ENCODE measurements around the gene COL24A1.
"Not testable (repeated sequence)": the region's sequence is repeated elsewhere in the genome, so short reads cannot be mapped to it uniquely, and the experiment has no call there.

The COL24A1 gene

DNA sequence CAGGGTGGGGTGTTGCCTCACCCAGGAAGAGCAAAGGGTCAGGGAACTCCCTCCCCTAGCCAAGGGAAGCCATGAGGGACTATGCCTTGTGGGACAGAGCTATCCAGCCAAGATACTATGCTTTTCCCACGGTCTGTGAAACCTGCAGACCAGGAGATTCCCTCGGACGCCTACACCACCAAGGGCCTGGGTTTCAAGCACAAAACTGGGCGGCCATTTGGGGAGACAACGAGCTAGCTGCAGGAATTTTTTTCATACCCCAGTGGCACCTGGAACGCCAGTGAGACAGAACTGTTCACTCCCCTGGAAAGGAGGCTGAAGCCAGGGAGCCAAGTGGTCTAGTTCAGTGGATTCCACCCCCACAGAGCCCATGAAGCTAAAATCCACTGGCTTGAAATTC is 84.7 kb downstream of the COL24A1 start:
- DNase-seq = not testable (repeated sequence)

GRCh38 chr1:86069757-86070145 is 86.8 kb downstream of the COL24A1 start:
- DNase-seq = no peak

DNA sequence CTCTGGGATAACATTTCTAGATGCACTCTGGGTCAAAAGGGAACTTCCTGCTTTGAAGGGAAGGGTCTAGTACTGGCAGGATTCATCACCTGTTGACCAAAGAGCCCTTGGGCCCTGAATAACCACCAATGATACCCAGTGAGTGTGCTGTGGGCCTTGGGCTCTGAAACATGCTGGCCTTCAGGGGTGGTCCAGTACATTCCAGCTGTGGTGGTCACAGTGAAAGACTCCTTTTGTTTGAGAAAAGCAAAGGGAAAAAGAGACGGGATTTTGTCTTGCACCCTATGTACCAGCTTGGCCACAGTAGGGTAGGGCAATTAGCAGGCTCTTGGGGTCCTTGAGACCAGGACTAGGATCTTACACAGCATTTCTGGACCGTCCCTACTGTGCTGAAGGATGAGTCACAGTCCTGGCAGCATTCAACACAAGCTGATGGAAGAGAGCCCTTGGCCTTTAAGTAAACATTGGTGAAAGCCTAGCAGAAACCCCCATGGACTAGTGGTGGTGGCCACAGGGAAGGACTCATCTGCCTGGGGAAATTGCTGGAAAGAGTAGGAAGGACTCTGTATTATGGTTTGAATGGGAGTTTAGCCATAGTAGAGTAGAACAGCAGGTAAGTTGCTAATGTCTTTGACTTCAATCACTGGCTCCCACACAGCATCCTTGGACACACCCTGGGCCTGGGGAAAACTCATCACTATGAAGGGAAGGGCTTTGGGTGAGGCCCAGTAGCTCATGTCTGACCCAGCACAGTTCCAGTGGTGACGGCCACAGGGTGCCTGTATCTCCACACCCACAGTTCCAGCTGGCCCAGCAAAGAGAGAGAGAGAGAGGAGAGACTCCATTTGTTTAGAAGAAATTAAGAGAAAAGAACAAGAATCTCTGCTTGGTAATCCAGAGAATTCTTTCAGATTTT is 87.5 kb downstream of the COL24A1 start:
- DNase-seq = no peak

DNA sequence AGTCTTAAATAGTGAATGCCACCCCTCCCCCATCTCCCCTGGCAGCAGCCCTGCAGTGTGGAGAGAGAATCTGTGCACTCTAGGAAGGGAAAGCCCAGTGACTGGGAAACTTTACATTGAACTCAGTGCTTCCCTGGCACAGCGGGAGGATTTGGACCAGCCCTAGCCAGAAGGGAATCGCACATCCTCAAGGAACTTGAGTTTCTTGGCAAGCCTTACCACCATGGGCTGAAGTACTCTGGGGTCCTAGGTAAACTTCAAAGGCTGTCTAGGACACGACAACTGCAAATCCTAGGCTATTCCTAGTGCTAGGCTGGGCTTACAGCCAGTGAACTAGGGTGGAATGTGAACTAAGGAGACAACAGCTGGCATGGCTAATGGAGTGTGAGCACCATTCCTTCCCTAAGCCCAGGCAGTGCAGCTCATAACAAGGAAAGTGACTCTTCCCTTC is 88.3 kb downstream of the COL24A1 start:
- DNase-seq = no peak

DNA sequence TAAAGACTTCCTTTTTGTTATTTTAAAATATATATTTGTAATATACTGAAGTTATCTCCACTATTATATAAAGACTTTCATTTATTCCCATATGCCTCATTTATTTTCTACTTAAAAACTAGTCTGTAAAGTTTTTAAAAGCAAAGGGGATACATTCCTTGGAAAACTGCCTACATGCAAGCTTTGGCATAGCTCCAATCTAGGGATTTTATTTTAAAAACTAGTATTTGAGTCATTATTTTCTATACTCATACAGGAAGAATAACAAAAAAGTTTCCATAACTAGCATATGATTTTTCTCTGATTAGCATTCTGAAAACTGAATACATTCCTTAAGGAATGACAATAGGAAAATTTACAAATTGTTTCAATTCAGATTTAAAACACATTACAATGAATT is 88.9 kb downstream of the COL24A1 start:
- no peak for DNase-seq

- no peak for DNase-seq
These were observed 91.7 kb downstream of the COL24A1 start for GRCh38 chr1:86064899-86065298.

- DNase-seq = no peak
These were observed 92.9 kb downstream of the COL24A1 start for GRCh38 chr1:86063721-86064120.

DNA sequence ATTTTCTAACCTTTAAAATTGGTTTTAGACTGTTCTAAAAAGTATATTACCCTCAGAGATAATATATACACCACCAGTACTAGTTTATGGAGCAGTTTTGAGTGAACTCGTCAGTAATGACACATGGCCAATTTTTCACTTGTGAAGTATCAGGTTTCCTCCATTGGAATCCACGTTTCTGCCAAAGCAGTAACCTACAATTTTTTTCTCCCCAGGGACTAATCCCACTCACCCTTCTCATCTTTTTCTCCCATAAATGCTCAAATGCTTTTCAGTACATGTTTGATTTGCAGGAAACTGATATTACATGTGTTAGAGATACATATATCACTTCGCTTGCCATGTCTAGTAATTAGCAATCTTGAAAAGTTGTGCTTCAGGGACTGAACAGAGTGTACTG is 94.1 kb downstream of the COL24A1 start:
- DNase-seq = no peak

DNA sequence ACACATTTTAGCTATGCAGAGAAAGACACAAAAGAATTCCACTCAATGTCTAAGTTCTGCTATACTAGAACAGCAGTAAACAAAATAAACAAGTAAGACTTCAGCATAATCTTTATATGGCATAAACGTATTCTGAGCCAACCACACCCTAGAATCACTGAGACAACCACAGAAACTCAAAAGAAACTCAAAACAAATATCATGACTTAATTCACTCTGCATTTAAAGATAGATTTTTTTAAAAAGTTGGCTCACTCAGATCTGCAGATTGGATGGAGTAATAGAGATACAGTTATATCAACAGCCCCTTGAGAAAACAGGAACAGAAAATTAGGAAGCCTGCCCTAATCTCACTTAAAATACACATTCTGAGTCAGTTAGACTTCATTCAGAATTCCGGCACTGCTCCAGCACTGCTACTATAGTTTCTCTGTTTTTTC is 95.0 kb downstream of the COL24A1 start:
- DNase-seq = no peak

- DNase-seq = no peak
These were observed 102.2 kb downstream of the COL24A1 start for GRCh38 chr1:86054396-86054795.

DNA sequence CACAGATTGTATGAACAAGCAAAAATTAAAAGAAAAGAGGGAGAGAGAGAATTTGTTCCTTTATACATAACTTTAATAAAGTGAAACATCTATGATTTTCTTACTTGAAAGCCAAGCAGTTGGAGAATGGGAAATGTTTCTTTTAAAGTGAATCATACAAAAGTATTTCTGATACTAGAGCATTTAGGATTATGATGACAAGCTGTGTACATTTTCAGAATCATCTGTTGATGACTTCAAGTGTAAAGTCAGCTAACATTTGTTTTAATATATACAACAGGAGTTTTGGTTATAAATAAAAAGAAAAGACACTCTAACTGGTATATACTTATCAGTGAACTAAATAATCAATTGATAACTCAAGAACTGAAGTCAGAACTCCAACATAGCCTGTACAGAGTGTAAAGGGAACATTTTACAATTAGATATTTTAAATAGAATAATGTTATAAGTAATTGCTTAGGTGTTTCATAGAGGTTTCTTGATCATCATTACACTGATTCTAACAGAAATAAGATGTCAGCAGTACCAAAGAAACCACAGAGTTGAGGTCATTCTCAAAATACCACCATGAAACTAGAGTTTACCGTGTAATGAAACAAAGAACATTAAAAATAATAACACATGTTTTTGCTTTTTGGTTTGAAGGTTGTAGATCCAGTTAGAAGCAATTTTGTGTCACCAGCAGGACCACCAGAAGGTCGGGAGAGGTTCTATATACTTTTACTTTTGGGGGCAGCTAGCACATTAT is 103.4 kb downstream of the COL24A1 start:
- no peak for DNase-seq

GRCh38 chr1:86035101-86035500 is 121.5 kb downstream of the COL24A1 start:
- DNase-seq = no peak

GRCh38 chr1:86030180-86030579 is 126.4 kb downstream of the COL24A1 start:
- no peak for DNase-seq

DNA sequence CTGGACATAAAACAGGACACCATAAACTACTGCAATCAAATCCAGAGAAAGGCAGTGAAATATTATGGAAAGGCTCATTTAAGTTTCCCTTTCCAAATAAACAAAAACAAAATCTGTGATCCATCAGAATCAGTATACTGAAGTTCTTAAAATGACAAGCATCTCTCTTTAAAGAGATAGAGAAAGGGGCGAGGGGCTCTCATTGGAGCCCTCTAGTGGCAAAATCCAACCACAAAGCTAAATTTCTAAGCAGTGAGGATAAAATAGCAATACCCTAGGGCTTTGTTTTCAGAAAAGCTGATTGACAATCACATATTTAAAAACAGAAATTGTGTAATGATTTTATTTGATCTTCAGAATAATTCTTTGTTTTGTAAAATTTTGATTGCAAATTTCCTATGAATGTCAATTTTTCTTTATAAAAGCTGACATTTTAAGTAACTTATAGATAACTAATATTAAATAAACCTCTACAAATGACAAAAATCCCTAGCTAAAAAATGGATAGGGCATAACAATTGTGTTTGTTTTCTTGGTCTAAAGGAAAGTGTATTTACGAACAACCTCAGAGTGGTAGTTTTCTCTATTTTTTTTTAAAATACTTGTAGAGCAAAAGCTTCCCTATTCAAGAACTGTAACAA is 138.2 kb downstream of the COL24A1 start:
- DNase-seq = peak in 1 of 5 donors; percentile 2

DNA sequence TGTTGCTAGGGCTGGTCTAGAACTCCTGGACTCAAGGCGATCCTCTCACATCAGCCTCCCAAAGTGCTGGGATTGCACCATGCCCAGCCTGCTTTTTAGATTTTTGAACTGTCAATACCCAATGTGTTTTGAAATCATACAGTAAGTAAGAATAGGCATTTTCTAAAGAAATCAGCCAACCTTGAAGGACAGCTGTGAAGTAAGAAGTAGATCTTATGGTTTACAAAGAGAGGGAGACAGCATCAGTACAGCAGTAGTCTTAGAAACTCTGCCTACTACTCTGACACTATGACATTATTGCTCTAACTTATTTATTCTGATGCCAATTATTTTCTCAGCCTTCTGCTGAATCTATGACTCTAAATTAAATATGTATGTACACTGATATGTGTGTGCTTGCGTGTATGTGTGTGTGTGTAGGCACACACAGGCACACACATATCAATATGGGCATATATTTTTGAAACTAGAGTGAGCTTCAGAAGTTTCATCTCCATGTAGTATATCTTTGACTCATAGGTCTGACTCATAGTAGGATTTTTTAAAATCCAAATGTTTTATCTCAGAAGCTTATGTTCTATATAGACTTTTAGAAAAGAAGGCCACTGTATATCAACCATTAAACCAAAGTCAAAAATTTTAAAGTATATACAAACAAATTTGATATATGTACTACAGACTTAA is 140.4 kb downstream of the COL24A1 start:
- no peak for DNase-seq

- no peak for DNase-seq
These were observed 141.2 kb downstream of the COL24A1 start for GRCh38 chr1:86015375-86015774.

DNA sequence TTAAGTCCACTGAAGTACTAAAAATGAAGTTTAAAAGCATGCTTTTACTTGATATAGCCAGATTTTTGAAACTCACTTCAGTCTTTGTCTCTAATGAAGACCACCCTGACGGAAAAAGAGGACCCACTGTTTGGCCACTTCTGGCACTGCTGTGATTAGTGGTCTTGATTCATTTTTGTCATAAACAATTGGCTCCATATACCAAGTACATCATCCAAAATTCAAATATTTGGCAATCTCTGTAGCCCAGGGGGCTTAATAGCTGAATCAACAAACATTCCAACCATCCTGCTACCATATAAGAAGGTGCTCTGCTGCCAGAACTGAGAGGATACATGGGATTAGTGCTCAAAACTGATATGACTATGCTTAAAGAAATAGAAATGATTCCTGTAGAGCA is 156.0 kb downstream of the COL24A1 start:
- no peak for DNase-seq

DNA sequence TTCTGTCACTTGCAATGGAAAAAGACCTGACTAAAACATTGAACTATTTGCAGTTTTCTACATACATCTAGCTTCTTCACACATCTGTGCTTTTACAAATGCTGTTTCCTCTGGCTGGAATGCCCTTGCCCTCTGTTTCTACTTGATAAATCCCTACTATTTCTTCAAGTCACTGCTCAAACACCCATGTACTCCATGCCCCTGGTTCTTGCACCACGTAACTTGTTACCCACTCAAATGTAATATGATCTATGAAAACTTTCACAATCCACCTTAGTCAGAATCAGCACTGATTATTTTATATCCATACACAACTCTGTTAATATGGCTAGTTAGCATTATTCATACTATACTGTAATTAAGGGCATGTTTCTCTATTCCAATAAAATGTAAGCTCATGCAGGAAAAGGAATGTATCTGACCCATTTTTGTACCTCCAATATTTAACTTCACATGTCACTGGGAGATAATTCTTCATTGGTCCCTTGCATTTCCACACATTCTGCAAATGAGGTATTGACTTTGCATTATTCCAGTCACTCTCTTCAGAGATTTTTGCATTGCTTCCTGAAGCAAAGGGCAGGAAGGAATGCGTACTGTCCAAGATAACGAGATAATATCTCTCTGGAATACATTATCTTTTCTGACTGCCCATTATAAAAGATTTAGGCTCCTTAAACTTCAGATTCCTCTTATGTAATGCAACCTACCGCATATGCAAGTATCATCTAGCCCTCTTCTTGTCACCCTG is 158.3 kb downstream of the COL24A1 start:
- no peak for DNase-seq

DNA sequence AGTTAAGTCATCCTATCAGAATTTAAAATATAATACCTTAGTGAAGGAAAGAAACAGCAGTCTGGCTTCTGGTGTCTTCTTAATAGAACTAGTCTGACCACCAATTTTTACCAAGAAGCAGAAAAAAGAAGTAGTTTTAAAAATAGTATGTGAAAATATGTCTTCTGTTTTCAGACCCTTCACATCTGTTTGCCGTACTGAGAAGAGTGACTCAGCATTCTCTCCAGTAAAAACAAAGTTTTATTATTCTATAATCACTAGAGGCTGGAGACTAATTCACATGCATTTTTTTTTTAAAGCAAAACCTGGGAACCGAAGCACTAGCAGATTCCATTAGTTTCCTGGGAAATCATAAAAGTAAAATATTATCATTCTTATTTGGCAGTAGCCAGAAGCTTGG is 163.8 kb downstream of the COL24A1 start:
- no peak for DNase-seq

DNA sequence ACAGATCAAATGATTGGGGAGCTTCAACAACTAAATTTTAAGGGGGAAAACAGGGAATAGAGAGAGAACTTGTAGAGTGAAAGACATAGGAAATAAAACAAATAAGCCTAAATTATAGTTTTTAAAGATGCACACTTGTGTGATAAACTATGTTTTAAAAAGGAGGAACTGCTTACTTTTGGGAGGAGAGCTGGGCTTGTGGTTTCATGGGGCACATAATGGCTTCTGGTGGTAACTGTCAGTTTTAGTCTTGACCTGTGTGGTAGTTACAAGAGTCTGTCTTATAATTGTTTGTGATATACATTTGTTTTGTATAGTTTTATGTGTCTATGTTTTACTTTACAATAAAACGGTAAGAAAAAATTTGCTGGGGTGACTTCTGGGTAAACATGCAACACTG is 165.3 kb downstream of the COL24A1 start:
- no peak for DNase-seq

- no peak for DNase-seq
These were observed 171.9 kb downstream of the COL24A1 start for GRCh38 chr1:85984636-85985035.

DNA sequence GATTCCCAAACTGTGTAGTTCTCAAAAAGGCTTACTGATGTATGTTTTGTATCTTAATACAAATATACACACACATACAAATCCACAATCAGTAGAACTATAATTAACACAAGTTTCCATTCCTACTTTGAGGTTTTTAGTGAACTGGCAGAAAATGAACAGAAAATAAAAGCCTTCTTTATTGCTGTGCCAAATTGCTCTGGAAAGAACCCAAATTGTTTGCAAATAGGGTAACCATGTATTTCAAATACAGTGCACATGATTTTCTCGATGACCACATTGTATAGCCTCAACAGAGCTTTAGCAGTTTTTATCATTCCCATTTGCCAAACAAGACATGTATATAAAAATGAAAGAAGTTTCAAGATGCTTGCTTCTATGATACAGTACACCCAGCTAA is 173.3 kb downstream of the COL24A1 start:
- DNase-seq = no peak

Data from T-helper 1 cell (primary cell).